COLO668 (cell line): ENCODE results near the gene LGMN.
"Not testable (repeated sequence)": the region's sequence is repeated elsewhere in the genome, so short reads cannot be mapped to it uniquely, and the experiment has no call there.

Experiments
- DNase-seq: peaks from one replicate; lab custom pipeline; 2025; ENCODE audit not compliant: unreplicated experiment; lab: John Stamatoyannopoulos, UW

LGMN gene

GRCh38 chr14:92763666-92764631 is 15.5 kb upstream of the LGMN start:
- not testable (repeated sequence) for DNase-seq

- no peak for DNase-seq
Observed at GRCh38 chr14:92760524-92760805, 12.0 kb upstream of the LGMN start.

- no peak for DNase-seq
Observed at GRCh38 chr14:92759679-92760523, 11.5 kb upstream of the LGMN start.

DNA sequence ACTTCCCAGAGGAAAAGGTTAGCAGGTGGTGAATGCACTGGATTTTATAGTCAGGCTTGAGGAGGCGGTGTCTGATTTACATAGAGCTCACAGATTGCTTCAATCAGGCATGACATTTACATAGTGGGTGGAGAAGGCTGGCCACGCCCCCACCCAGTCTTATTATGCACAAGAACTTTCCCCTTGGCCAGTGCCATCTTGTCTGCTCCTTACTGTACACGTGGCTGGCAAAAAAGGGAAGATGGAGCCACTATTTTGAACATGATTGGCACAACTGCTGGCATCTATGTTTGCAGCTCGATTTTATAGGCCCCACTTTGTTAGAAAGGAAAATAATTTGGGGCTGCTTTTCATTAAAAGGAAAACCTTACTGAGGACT is 10.9 kb upstream of the LGMN start:
- DNase-seq: no peak

GRCh38 chr14:92756446-92756845 is 8.0 kb upstream of the LGMN start:
- no peak for DNase-seq

DNA sequence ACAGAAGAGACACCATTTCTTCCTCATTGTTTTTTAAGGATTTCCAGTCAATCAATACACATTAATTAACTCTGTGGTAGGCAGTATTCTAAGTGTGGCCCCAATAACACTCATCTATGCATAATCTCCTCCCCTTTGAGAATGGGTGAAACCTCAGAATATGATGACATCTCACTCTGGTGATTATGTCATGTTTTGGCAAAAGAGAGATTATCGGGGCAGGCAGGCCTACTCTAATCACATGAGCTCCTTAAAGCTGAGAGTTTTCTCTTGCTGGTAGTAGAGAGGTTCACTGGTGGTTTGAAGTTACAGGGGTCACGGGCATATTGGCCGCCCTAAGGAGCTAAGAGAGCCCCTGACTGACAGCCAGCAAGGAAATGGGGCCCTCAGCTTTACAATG is 7.1 kb upstream of the LGMN start:
- no peak for DNase-seq

DNA sequence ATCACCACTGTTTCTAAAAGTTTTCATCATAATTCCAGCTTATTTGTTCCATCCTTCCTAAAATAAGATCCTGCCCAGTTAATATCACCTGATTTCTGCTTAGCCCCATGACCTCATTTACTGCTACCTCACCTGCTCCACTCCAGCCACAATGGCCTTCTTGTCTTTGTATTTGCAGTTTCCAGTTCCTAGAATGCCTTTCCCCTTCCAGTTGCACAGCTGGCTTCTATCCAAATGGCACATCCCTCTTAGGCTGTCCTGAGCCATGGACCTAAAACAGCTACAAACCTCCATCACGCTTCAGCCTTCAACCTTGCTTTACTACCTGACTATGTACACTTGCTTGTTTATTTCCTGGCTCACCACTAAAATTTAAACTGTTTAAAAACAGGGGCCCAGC is 6.5 kb upstream of the LGMN start:
- peak; percentile 70 for DNase-seq

GRCh38 chr14:92753250-92753649 is 4.8 kb upstream of the LGMN start:
- no peak for DNase-seq

- DNase-seq: no peak
Observed at GRCh38 chr14:92751819-92752218, 3.4 kb upstream of the LGMN start.

GRCh38 chr14:92750994-92751400 is 2.6 kb upstream of the LGMN start:
- DNase-seq: no peak

GRCh38 chr14:92750222-92750728 is 1.8 kb upstream of the LGMN start:
- not testable (repeated sequence) for DNase-seq

GRCh38 chr14:92747701-92748258 is 647 bp downstream of the LGMN start:
- no peak for DNase-seq

- DNase-seq: no peak
Observed at GRCh38 chr14:92744198-92744597, 4.2 kb downstream of the LGMN start.

DNA sequence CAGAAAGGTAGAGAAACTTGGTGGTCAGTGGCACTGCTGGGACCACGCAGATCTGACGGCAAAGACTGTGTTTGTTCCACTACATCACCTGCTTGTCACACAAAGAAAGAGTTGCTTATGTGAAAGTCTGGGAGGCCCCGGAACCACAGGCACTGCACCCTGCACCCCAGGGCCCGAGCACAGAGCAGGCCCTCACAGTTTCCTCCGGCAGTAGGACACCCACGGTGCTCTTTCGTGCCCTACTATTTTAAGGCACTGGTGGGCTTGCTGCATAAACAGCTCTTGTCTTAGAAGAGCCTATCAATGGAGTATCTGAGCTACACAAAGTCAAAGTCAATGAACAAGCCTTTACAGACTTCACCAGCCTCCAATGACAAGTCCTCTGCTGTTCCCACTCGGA is 8.0 kb downstream of the LGMN start:
- no peak for DNase-seq

GRCh38 chr14:92737619-92738188 is 10.7 kb downstream of the LGMN start:
- no peak for DNase-seq

DNA sequence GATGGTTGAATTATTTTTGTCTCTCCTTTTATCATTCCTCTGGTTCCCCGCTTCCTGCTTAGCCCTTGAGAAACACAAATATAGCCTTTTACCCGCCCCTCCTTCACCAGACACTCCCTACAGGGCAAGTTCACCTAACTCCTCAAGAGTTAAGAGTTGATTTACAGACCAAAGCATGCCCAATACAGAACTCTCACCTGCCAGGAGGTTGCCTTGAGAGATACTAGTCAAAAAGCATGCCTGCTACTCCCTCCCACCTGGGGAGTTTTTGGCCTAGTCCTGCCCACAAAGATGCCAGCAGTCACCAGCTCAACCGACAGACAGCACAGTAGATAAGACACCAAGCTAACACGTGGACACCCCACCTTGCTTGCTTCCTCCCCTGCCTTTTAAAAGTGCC is 11.2 kb downstream of the LGMN start:
- no peak for DNase-seq

GRCh38 chr14:92735344-92735743 is 13.1 kb downstream of the LGMN start:
- no peak for DNase-seq

GRCh38 chr14:92734618-92735017 is 13.8 kb downstream of the LGMN start:
- DNase-seq: no peak

- no peak for DNase-seq
Observed at GRCh38 chr14:92733007-92733406, 15.4 kb downstream of the LGMN start.

DNA sequence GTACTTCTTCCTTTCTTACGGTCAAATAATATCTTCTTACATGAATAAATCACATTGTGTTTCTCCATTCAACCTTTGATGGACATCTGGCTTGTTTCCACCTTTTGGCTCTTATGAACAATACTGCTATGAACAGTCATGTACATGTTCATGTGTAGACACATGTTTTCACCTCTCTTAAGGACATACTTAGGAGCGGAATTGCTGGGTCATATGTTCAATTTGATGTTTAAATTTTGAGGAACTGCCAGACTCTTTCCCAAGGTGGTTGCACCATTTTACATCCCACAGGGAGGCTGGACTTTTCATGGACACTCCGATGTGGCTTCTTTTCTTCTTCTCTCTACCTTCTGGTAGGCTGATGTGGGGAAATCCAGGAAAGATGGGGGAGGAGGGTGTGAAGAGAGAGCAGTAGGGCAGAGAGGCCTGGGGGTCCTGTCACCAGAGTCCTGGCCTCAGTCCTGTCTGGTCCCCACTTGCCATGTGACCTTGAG is 16.8 kb downstream of the LGMN start:
- DNase-seq: no peak
